ENCODE data around the gene COL25A1.

DNA sequence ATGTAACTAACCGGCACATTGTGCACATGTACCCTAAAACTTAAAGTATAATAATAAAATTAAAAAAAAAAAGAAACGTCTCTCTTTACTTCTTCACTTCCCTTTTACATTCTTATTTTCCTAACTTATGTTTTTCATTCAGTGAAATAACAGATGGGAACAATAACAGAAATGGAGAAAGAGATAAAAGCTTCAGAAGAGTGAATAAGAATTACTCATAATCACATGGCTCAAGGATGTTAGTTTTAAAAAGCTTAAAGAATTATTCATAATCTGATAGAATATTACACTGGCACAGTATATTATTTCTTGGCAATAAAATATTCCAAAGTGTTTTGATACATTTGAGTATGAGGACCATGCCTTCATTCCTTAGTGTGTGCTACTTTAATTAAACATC is 175.6 kb downstream of the COL25A1 start:
- TF ChIP-seq, protein P1, sequence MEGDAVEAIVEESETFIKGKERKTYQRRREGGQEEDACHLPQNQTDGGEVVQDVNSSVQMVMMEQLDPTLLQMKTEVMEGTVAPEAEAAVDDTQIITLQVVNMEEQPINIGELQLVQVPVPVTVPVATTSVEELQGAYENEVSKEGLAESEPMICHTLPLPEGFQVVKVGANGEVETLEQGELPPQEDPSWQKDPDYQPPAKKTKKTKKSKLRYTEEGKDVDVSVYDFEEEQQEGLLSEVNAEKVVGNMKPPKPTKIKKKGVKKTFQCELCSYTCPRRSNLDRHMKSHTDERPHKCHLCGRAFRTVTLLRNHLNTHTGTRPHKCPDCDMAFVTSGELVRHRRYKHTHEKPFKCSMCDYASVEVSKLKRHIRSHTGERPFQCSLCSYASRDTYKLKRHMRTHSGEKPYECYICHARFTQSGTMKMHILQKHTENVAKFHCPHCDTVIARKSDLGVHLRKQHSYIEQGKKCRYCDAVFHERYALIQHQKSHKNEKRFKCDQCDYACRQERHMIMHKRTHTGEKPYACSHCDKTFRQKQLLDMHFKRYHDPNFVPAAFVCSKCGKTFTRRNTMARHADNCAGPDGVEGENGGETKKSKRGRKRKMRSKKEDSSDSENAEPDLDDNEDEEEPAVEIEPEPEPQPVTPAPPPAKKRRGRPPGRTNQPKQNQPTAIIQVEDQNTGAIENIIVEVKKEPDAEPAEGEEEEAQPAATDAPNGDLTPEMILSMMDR (IDR thresholded peaks at IDR 0.05) = no peak
- no peak for TF ChIP-seq POLR2A (IDR thresholded peaks at IDR 0.05)
